HepG2 (cell line): Measurements from ENCODE around the gene TEX51. TPM values are rescaled to one million over a fixed set of nuclear protein-coding genes. Genes with fewer than 3 reads are reported as not detected.

ENCODE experiments used
- POGZ ChIP-seq: sonication (generic); formaldehyde crosslinking; IDR thresholded peaks from 2 replicates; pipeline ENCODE4 v1.4.0; 2020; ENCODE audit warnings: mild to moderate bottlenecking, missing genetic modification reagents
- SIX4 ChIP-seq: sonication (generic); formaldehyde crosslinking; IDR thresholded peaks from 2 replicates; pipeline ENCODE4 v1.4.0; 2020; ENCODE audit warnings: missing genetic modification reagents
- YEATS2 ChIP-seq: sonication (generic); formaldehyde crosslinking; IDR thresholded peaks from 2 replicates; pipeline ENCODE4 v1.4.0; 2020; ENCODE audit warnings: missing genetic modification reagents, borderline replicate concordance
- ZNF232 ChIP-seq: sonication (generic); formaldehyde crosslinking; IDR thresholded peaks from 2 replicates; pipeline ENCODE4 v1.4.0; 2020; ENCODE audit warnings: missing genetic modification reagents, borderline replicate concordance
- ZNF264 ChIP-seq: sonication (generic); formaldehyde crosslinking; IDR thresholded peaks from 2 replicates; pipeline ENCODE4 v1.4.0; 2020; ENCODE audit warnings: missing genetic modification reagents
- ZNF563 ChIP-seq: sonication (generic); formaldehyde crosslinking; IDR thresholded peaks from 2 replicates; pipeline ENCODE4 v1.8.0; 2022; ENCODE audit warnings: mild to moderate bottlenecking, moderate library complexity, missing genetic modification reagents
- polyA plus RNA-seq, 8 experiments: library from polyadenylated mRNA; depleted of rRNA in 3 of 8; stranded (reverse) in 7 of 8; unstranded in 1 of 8; fragments of >200 nt; fragmentation: Illumina TruSeq in 4 of 8; extraction: Trizol in 4 of 8; gene quantifications; 2 replicates each; pipeline versions ENCODE4 v1.2.1 to v1.2.3, GENCODE V29; 2011 to 2016; ENCODE audit warnings: low read depth in 4 of 8, missing spikeins in 1 of 8, mixed read lengths in 1 of 8; ENCODE audit not compliant: insufficient read depth in 1 of 8
- total RNA-seq, 5 experiments: library from RNA; depleted of rRNA; stranded (reverse); fragments of >200 nt; fragmentation: Illumina TruSeq; extraction: Trizol; gene quantifications; 2 replicates each; pipeline ENCODE4 v1.2.3, GENCODE V29; 2016; ENCODE audit warnings: low read depth in 1 of 5
- TF ChIP-seq, protein P1 (sequence below): IDR thresholded peaks from 2 replicates; pipeline ENCODE4 v1.6.1; 2016; ENCODE audit warnings: low read depth, missing genetic modification reagents, missing compliant biosample characterization
- TF ChIP-seq, protein P2 (sequence below): sonication (generic); formaldehyde crosslinking; IDR thresholded peaks from 2 replicates; pipeline ENCODE4 v1.5.0; 2020; ENCODE audit warnings: mild to moderate bottlenecking, missing genetic modification reagents
- TF ChIP-seq, protein P3 (sequence below): IDR thresholded peaks from 2 replicates; pipeline ENCODE4 v1.6.1; 2016; ENCODE audit warnings: missing compliant biosample characterization, missing genetic modification reagents, borderline replicate concordance
- TF ChIP-seq, protein P4 (sequence below): sonication (generic); formaldehyde crosslinking; IDR thresholded peaks from 2 replicates; pipeline ENCODE4 v1.5.0; 2020; ENCODE audit warnings: mild to moderate bottlenecking, missing genetic modification reagents, moderate library complexity

TEX51 gene
- total and polyA plus RNA-seq, 2 of the 13 experiments (the other 11 are each of a cell fraction or from before 2014, with no cell fraction given), result not detected

DNA sequence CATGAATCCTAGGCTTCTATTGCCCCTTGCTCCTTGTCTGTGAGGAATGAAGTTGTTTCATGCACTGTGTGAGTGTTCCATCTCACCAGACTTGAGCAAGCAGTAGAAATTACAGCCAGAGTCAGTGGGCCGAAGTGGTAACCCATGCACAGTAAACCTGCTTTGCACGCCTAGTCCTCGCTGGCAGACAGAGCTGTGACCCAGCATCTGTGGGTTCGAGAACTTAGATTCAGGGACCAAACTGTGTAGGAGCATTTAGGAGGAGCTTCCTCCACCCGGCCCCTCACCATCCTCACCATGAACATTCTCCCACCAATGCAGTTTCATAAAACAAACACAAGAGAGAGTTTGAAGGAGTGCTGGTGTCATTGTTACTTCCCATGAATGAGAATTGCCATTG lies 21.6 kb upstream of the TEX51 start (continued):
- TF ChIP-seq, protein P1, sequence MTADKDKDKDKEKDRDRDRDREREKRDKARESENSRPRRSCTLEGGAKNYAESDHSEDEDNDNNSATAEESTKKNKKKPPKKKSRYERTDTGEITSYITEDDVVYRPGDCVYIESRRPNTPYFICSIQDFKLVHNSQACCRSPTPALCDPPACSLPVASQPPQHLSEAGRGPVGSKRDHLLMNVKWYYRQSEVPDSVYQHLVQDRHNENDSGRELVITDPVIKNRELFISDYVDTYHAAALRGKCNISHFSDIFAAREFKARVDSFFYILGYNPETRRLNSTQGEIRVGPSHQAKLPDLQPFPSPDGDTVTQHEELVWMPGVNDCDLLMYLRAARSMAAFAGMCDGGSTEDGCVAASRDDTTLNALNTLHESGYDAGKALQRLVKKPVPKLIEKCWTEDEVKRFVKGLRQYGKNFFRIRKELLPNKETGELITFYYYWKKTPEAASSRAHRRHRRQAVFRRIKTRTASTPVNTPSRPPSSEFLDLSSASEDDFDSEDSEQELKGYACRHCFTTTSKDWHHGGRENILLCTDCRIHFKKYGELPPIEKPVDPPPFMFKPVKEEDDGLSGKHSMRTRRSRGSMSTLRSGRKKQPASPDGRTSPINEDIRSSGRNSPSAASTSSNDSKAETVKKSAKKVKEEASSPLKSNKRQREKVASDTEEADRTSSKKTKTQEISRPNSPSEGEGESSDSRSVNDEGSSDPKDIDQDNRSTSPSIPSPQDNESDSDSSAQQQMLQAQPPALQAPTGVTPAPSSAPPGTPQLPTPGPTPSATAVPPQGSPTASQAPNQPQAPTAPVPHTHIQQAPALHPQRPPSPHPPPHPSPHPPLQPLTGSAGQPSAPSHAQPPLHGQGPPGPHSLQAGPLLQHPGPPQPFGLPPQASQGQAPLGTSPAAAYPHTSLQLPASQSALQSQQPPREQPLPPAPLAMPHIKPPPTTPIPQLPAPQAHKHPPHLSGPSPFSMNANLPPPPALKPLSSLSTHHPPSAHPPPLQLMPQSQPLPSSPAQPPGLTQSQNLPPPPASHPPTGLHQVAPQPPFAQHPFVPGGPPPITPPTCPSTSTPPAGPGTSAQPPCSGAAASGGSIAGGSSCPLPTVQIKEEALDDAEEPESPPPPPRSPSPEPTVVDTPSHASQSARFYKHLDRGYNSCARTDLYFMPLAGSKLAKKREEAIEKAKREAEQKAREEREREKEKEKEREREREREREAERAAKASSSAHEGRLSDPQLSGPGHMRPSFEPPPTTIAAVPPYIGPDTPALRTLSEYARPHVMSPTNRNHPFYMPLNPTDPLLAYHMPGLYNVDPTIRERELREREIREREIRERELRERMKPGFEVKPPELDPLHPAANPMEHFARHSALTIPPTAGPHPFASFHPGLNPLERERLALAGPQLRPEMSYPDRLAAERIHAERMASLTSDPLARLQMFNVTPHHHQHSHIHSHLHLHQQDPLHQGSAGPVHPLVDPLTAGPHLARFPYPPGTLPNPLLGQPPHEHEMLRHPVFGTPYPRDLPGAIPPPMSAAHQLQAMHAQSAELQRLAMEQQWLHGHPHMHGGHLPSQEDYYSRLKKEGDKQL (CRISPR knock-in tag), result no peak
- TF ChIP-seq, protein P2, sequence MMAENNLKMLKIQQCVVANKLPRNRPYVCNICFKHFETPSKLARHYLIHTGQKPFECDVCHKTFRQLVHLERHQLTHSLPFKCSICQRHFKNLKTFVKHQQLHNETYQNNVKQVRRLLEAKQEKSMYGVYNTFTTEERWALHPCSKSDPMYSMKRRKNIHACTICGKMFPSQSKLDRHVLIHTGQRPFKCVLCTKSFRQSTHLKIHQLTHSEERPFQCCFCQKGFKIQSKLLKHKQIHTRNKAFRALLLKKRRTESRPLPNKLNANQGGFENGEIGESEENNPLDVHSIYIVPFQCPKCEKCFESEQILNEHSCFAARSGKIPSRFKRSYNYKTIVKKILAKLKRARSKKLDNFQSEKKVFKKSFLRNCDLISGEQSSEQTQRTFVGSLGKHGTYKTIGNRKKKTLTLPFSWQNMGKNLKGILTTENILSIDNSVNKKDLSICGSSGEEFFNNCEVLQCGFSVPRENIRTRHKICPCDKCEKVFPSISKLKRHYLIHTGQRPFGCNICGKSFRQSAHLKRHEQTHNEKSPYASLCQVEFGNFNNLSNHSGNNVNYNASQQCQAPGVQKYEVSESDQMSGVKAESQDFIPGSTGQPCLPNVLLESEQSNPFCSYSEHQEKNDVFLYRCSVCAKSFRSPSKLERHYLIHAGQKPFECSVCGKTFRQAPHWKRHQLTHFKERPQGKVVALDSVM, result no peak
- TF ChIP-seq YEATS2 (CRISPR knock-in tag) (no peak), ZNF563 (no peak), POGZ (no peak), ZNF264 (CRISPR knock-in tag) (no peak), ZNF232 (CRISPR knock-in tag) (no peak), SIX4 (CRISPR knock-in tag) (no peak)
- TF ChIP-seq, protein P3, sequence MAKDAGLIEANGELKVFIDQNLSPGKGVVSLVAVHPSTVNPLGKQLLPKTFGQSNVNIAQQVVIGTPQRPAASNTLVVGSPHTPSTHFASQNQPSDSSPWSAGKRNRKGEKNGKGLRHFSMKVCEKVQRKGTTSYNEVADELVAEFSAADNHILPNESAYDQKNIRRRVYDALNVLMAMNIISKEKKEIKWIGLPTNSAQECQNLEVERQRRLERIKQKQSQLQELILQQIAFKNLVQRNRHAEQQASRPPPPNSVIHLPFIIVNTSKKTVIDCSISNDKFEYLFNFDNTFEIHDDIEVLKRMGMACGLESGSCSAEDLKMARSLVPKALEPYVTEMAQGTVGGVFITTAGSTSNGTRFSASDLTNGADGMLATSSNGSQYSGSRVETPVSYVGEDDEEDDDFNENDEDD (CRISPR knock-in tag), result no peak
- TF ChIP-seq, protein P4, sequence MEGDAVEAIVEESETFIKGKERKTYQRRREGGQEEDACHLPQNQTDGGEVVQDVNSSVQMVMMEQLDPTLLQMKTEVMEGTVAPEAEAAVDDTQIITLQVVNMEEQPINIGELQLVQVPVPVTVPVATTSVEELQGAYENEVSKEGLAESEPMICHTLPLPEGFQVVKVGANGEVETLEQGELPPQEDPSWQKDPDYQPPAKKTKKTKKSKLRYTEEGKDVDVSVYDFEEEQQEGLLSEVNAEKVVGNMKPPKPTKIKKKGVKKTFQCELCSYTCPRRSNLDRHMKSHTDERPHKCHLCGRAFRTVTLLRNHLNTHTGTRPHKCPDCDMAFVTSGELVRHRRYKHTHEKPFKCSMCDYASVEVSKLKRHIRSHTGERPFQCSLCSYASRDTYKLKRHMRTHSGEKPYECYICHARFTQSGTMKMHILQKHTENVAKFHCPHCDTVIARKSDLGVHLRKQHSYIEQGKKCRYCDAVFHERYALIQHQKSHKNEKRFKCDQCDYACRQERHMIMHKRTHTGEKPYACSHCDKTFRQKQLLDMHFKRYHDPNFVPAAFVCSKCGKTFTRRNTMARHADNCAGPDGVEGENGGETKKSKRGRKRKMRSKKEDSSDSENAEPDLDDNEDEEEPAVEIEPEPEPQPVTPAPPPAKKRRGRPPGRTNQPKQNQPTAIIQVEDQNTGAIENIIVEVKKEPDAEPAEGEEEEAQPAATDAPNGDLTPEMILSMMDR (CRISPR knock-in tag), result no peak
